Brain microvascular endothelial cell (primary cell): Measurements from ENCODE around the gene TMEM63A.

Experiments
- DNase-seq: peaks from one replicate; pipeline ENCODE4 v3.0.0-alpha.2; 2020
- H3K27ac ChIP-seq: fragments of 250-450 bp; sonication (Bioruptor Pico); 2 replicates; pipeline ENCODE4 v1.5.1; 2020; ENCODE audit warnings: mild to moderate bottlenecking, moderate library complexity
- H3K27me3 ChIP-seq: fragments of 250-450 bp; sonication (Bioruptor Pico); replicated peaks from 2 replicates; pipeline ENCODE4 v1.5.1; 2020; ENCODE audit warnings: mild to moderate bottlenecking
- H3K36me3 ChIP-seq: fragments of 250-450 bp; sonication (Bioruptor Pico); replicated peaks from 2 replicates; pipeline ENCODE4 v1.5.1; 2020; ENCODE audit warnings: mild to moderate bottlenecking
- H3K4me3 ChIP-seq: 2 replicates; pipeline ENCODE4 v1.5.1; 2011; ENCODE audit warnings: low read depth, mild to moderate bottlenecking, control low read depth, low read length, moderate library complexity
- in situ Hi-C: cut with HindIII; loops from 2 replicates; pipeline ENCODE4 v1.10.0; 2017; ENCODE audit warnings: low sequenced_read_pairs, low pct_ligation_motif_present
- TF ChIP-seq, protein P1 (sequence below): IDR thresholded peaks from 2 replicates; pipeline ENCODE4 v1.5.1; 2011; ENCODE audit warnings: low read depth, mild to moderate bottlenecking, moderate library complexity, low read length, control low read depth, inconsistent platforms; ENCODE audit errors: missing control alignments

The TMEM63A gene

DNA sequence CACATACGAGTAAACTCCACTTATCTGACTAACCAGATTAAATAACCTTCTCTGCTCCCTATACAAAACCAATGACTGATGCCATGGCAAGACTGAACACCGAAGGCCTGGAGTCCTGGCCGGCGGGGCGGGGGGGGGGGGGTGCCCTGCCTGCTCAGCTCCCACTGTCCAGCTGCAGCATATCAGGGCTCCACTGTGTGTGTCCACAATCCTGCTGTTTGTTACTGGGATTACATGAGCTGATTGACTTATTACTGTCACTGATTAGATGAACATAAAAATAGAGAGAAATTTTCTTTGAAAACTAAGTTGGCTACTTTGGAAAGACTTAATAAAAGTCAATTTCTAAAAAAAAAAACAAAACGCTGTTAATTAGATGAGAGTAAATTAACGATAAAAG is 24.9 kb downstream of the TMEM63A start:
- H3K36me3 ChIP-seq: peaks cover 15% of the 10 kb centered on the region
- TF ChIP-seq, protein P1, sequence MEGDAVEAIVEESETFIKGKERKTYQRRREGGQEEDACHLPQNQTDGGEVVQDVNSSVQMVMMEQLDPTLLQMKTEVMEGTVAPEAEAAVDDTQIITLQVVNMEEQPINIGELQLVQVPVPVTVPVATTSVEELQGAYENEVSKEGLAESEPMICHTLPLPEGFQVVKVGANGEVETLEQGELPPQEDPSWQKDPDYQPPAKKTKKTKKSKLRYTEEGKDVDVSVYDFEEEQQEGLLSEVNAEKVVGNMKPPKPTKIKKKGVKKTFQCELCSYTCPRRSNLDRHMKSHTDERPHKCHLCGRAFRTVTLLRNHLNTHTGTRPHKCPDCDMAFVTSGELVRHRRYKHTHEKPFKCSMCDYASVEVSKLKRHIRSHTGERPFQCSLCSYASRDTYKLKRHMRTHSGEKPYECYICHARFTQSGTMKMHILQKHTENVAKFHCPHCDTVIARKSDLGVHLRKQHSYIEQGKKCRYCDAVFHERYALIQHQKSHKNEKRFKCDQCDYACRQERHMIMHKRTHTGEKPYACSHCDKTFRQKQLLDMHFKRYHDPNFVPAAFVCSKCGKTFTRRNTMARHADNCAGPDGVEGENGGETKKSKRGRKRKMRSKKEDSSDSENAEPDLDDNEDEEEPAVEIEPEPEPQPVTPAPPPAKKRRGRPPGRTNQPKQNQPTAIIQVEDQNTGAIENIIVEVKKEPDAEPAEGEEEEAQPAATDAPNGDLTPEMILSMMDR: no peak
- in situ Hi-C loops: no loop called here

DNA sequence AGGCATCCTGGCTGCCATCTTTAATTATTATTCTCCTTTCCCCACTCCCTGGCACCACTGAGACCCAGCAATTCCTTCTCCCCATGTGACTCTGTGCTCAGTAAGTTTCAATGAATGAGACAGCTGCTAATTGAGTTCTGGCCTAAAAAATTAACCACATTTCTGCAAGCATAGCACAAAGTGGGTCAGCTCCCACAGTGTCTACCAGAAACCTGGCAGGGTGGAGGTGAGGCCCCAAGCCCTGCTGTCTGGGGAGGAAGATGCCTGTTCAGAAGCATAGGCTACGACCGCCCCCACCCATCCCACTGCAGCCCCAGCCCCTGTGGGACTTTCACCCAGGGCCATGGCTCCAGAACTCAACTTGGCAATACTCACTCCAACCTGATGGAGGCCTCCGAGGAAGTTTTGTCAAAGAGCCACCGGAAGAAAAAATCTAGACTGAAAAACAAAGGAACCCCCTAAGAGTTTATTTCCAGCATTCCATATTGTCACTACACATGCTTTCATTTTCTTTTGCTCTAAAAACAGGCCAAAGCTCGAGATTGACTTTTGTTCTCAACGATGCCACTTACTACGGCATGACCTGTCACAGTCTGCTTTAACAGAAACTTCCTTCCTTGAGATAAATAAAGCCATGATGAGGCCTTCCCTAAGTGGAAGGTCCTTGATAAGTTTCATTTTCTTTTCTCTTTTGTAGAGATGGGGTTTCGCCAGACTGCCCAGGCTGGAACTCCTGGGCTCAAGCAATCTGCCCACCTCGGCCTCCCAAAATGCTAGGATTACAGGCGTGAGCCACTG is 26.5 kb downstream of the TMEM63A start:
- Histone ChIP-seq H3K4me3 (no peak overlapping the region), H3K36me3 (peaks cover 5% of the 10 kb centered on the region), H3K27me3 (no peaks in the 10 kb centered on the region), H3K27ac (no peak overlapping the region)
- in situ Hi-C loops: no loop called here
- DNase-seq: no peak
- TF ChIP-seq, protein P1: no peak

More for the DNA sequence above, 24.9 kb downstream of the TMEM63A start:
- H3K4me3 ChIP-seq: no peak overlapping the region
- H3K27ac ChIP-seq: no peak overlapping the region
- no peaks in the 10 kb centered on the region for H3K27me3 ChIP-seq
- no peak for DNase-seq

DNA sequence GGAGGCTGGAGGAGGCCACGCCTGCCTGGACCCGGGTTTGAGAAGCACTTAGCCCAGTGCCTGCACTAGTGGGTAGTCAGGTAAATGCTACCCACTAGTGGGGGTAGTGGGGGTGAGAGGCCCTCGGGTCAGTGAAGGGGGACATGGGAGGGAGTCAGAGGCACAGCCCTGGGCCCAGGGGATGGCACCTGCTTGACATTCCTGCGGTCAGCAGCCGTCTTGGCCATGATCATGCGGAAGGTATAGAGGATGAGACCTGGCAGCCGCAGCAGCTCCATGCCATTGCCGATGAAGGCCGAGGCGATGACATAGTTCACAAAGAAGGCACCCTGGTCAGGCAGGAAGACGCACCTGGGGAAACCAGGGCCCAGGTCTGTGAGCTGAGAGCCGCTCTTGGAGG is 28.7 kb downstream of the TMEM63A start:
- TF ChIP-seq, protein P1: no peak
- in situ Hi-C loops: no loop called here
- Histone ChIP-seq H3K27ac (no peak overlapping the region), H3K27me3 (no peaks in the 10 kb centered on the region), H3K4me3 (no peak overlapping the region), H3K36me3 (no peaks in the 10 kb centered on the region)
- DNase-seq: no peak

DNA sequence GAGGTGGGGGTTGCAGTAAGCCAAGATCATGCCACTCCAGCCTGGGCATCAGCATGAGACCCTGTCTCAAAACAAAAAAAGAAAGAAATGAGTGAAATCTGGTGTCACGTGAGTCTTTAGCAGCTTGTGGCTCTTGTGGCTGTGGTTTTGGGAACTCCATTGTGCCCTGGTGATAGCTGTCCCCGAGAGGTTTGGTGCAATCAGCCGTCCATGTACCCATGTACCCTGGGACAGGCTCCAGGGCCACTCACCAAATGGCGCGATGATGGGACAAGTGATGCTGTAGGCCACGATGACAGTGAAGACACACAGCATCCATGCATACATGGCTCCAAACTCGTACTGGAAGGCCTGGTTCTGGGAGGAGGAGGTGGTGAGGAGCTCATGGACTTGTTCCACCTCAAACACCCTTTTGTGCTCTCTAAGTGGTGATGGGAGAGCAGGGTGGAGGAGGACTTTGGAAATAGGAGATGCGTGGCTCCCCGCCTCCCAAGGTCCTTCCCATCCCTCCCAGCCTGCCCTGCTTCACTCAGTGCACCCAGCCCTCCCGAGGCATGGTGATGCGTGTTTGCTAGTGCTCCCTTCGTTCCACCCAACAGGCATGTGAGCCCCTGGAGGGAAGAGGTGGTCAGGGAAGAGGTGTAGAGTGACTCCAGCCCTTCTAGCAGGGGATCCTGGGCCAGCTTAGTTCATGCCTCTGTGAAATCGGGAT is 29.6 kb downstream of the TMEM63A start:
- Histone ChIP-seq H3K27ac (no peak overlapping the region), H3K27me3 (no peaks in the 10 kb centered on the region), H3K36me3 (no peaks in the 10 kb centered on the region), H3K4me3 (no peak overlapping the region)
- no peak for DNase-seq
- in situ Hi-C loops: no loop called here
- TF ChIP-seq, protein P1: no peak

DNA sequence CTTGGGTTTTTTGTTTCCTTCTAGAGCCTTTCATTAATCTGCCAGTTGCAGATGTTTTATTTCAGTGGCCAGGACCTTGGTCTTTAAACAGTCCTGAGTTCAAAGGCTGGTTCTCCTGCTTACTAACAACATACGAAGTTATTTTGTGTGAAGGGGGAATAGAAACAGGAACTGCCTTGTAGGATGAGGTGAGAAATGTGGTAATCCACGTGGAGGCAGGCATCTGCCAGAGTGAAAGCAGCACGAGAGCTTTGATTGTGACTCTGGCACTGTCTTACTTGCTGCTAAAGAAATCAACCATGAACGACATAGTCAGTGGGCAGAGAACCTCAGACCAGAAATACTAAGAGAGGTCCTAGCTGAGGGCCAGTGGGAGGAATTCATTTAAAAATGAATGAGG is 30.4 kb downstream of the TMEM63A start:
- no peaks in the 10 kb centered on the region for H3K27me3 ChIP-seq
- H3K36me3 ChIP-seq: no peaks in the 10 kb centered on the region
- H3K4me3 ChIP-seq: no peak overlapping the region
- TF ChIP-seq, protein P1: no peak
- in situ Hi-C loops: no loop called here
- H3K27ac ChIP-seq: no peak overlapping the region
- no peak for DNase-seq

DNA sequence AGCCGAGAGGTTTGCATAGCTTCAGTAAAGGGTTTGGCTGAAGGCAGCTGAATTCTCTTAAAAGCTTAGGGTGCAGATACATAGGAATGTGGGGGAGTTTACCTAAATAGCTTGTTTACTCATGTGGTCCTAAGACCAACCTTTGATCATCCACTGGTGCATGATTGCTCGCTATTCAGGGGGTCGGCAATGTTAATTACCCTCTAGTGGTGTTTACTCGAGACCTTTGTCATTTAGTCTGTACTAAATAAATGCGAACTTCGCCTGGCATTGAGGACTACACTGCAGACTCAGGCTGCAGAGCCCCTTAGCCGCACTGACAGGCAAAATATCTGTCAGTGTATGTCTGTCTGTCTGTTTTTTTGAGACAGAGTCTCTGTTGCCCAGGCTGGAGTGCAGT is 31.8 kb downstream of the TMEM63A start:
- Histone ChIP-seq H3K27me3 (no peaks in the 10 kb centered on the region), H3K27ac (no peak overlapping the region), H3K4me3 (no peak overlapping the region), H3K36me3 (no peaks in the 10 kb centered on the region)
- DNase-seq: no peak
- TF ChIP-seq, protein P1: no peak
- in situ Hi-C loops: no loop called here
